K562 (cell line): ENCODE measurements around the gene USPL1. TPM values are rescaled to one million over a fixed set of nuclear protein-coding genes. Genes with fewer than 3 reads are reported as not detected.

ENCODE experiments used
- ATAC-seq: fragments of 200-7000 bp; cut with Tn5 transposase; 3 replicates; pipeline ENCODE4 v1.9.1; 2020; ENCODE audit warnings: moderate library complexity
- BruUV-seq: library from RNA; stranded (reverse); fragments of 400-500 nt; replicated peaks from 2 replicates; lab custom pipeline; 2021; lab: Mats Ljungman, UMichigan
- CTCF ChIA-PET: fragments of 300-600 bp; formaldehyde crosslinking; extraction: SDS; loops from one replicate; lab custom pipeline; 2021; ENCODE audit warnings: low intra/inter-chr PET ratio; lab: Yijun Ruan, JAX
- POLR2A ChIA-PET: fragments of 300-600, 350-650 bp; sonication (Branson Sonifier 250); formaldehyde crosslinking; extraction: SDS; loops from one replicate; lab custom pipeline; 2021; ENCODE audit warnings: antibody characterized with exemption, inconsistent platforms; lab: Yijun Ruan, JAX
- DNase-seq, 4 experiments: peaks; one replicate each; pipeline versions ENCODE4 v3.0.0 to v3.0.0-alpha.2; 2011 to 2018; ENCODE audit warnings: low spot score in 3 of 4, mixed read lengths in 3 of 4; ENCODE audit errors: extremely low read depth in 1 of 4
- FAIRE-seq: peaks from 2 replicates; lab custom pipeline; 2011; peaks lifted over from hg19 to GRCh38; lab: Jason Lieb, UNC
- H2AFZ ChIP-seq: 2 replicates; pipeline ENCODE4 v1.6.0; 2011; ENCODE audit warnings: low read depth, low read length, control low read depth, inconsistent platforms
- H3K27ac ChIP-seq: fragments of 200-600 bp; 3 replicates; pipeline ENCODE4 v1.8.0; 2011; ENCODE audit warnings: low read depth, mild to moderate bottlenecking, control low read depth, inconsistent platforms, low read length, moderate library complexity, mixed read lengths; ENCODE audit errors: extremely low read depth
- H3K27me3 ChIP-seq, 2 experiments: fragments of 300-600 bp in 1 of 2; 2 replicates in 1 of 2; 3 replicates in 1 of 2; pipeline versions ENCODE4 v1.6.0 to v1.8.0; 2011; ENCODE audit warnings: inconsistent platforms in 2 of 2, low read length in 2 of 2, mild to moderate bottlenecking in 1 of 2, mixed read lengths in 1 of 2, moderate library complexity in 1 of 2; ENCODE audit not compliant: control insufficient read depth in 2 of 2, insufficient read depth in 2 of 2
- H3K36me3 ChIP-seq: fragments of 300-600 bp; 3 replicates; pipeline ENCODE4 v1.8.0; 2011; ENCODE audit warnings: mild to moderate bottlenecking, low read length, inconsistent platforms; ENCODE audit not compliant: control insufficient read depth, insufficient read depth
- H3K4me1 ChIP-seq, 2 experiments: fragments of 200-600 bp in 1 of 2; replicated peaks in 1 of 2; 2 replicates in 1 of 2; 3 replicates in 1 of 2; pipeline versions ENCODE4 v1.5.1 to v1.8.0; 2011; ENCODE audit warnings: inconsistent platforms in 2 of 2, low read length in 2 of 2, mild to moderate bottlenecking in 1 of 2, mixed read lengths in 1 of 2, moderate library complexity in 1 of 2; ENCODE audit not compliant: control insufficient read depth in 2 of 2, insufficient read depth in 2 of 2
- H3K4me2 ChIP-seq: 2 replicates; pipeline ENCODE4 v1.6.1; 2011; ENCODE audit warnings: low read length, control low read depth, inconsistent platforms, mixed read lengths; ENCODE audit not compliant: insufficient read depth
- H3K4me3 ChIP-seq: fragments of 200-600 bp; sonication (generic), shearing (Covaris generic); 2 replicates; pipeline ENCODE4 v1.5.1; 2016; ENCODE audit warnings: control low read depth, inconsistent platforms
- H3K79me2 ChIP-seq: fragments of 200-600 bp; 3 replicates; pipeline ENCODE4 v1.8.0; 2011; ENCODE audit warnings: low read length, inconsistent platforms; ENCODE audit not compliant: control insufficient read depth, insufficient read depth
- H3K9ac ChIP-seq, 2 experiments: 2 replicates each; pipeline versions ENCODE4 v1.6.0 to v1.6.1; 2011; ENCODE audit warnings: low read depth in 2 of 2, low read length in 2 of 2, control low read depth in 1 of 2, inconsistent platforms in 1 of 2, mild to moderate bottlenecking in 1 of 2, mixed read lengths in 1 of 2; ENCODE audit not compliant: insufficient read depth in 1 of 2
- H3K9me1 ChIP-seq: one replicate; pipeline ENCODE4 v1.6.0; 2011; ENCODE audit warnings: inconsistent platforms, mild to moderate bottlenecking, low read length, moderate library complexity; ENCODE audit not compliant: control insufficient read depth, insufficient read depth
- H3K9me3 ChIP-seq: replicated peaks from 2 replicates; pipeline ENCODE4 v1.5.1; 2011; ENCODE audit warnings: low read depth, low read length, inconsistent platforms; ENCODE audit not compliant: control insufficient read depth, insufficient read depth
- H4K20me1 ChIP-seq: replicated peaks from 2 replicates; pipeline ENCODE4 v1.6.1; 2011; ENCODE audit warnings: low read length, inconsistent platforms, mixed read lengths; ENCODE audit not compliant: control insufficient read depth, insufficient read depth
- BRD9 ChIP-seq: fragments of 450-650 bp; IDR thresholded peaks from 2 replicates; pipeline ENCODE4 v1.6.1; 2018; ENCODE audit warnings: low read depth; ENCODE audit not compliant: partially characterized antibody
- CBX1 ChIP-seq: sonication (generic); IDR thresholded peaks from 2 replicates; pipeline ENCODE4 v1.6.1; 2016; ENCODE audit warnings: antibody characterized with exemption, low read depth, mild to moderate bottlenecking
- E2F3 ChIP-seq: fragments of 250-450 bp; sonication (Bioruptor Pico); IDR thresholded peaks from 2 replicates; pipeline ENCODE4 v1.4.0; 2020; ENCODE audit warnings: mild to moderate bottlenecking
- GATA2 ChIP-seq: sonication (generic); formaldehyde crosslinking; IDR thresholded peaks from 2 replicates; pipeline ENCODE4 v1.4.0; 2020; ENCODE audit warnings: mild to moderate bottlenecking, missing genetic modification reagents
- ID3 ChIP-seq, 2 experiments: fragments of 250-450 bp in 1 of 2; fragments of 450-650 bp in 1 of 2; sonication (Bioruptor Pico) in 1 of 2; IDR thresholded peaks; 2 replicates each; pipeline versions ENCODE4 v1.6.1 to v1.8.0; 2016 to 2021; ENCODE audit warnings: mild to moderate bottlenecking in 2 of 2, moderate library complexity in 2 of 2, missing compliant biosample characterization in 1 of 2, missing genetic modification characterization in 1 of 2
- THRA ChIP-seq: fragments of 450-650 bp; IDR thresholded peaks from 2 replicates; pipeline ENCODE4 v1.6.1; 2017; ENCODE audit warnings: mild to moderate bottlenecking, moderate library complexity
- ZNF589 ChIP-seq: fragments of 200-800 bp; sonication (Bioruptor generic); IDR thresholded peaks from 2 replicates; pipeline ENCODE4 v1.6.1; 2016; ENCODE audit warnings: low read depth, missing genetic modification characterization, missing compliant biosample characterization
- ZNF740 ChIP-seq, 3 experiments: fragments of 200-800 bp in 1 of 3; sonication (Bioruptor generic) in 1 of 3; sonication (generic) in 1 of 3; formaldehyde crosslinking in 1 of 3; IDR thresholded peaks; 2 replicates each; pipeline versions ENCODE4 v1.6.1 to v1.8.0; 2016 to 2022; ENCODE audit warnings: mild to moderate bottlenecking in 2 of 3, missing compliant biosample characterization in 2 of 3, missing genetic modification characterization in 2 of 3, missing genetic modification reagents in 1 of 3
- ZNF77 ChIP-seq: fragments of 250-450 bp; sonication (Bioruptor Pico); IDR thresholded peaks from 2 replicates; pipeline ENCODE4 v1.5.0; 2020
- WGBS: fragments of 100-300 bp; shearing (Covaris generic); methylation state at CpG from one replicate; pipeline ENCODE4 v1.1.6; 2016; ENCODE audit warnings: low coverage, mixed read lengths; ENCODE audit not compliant: insufficient coverage; ENCODE audit errors: missing lambda C conversion rate; 5-methylcytosine and 5-hydroxymethylcytosine counted together
- in situ Hi-C: fragments of 300-500 bp; cut with MboI; formaldehyde crosslinking; loops from 4 replicates; pipeline ENCODE4 v1.15.0; 2018; ENCODE audit warnings: inconsistent platforms, mixed read lengths
- intact Hi-C: fragments of 100-400 bp; cut with micrococcal nuclease; formaldehyde crosslinking; loops from 2 replicates; pipeline ENCODE4 v1.14.2; 2022
- polyA plus RNA-seq, 8 experiments: library from polyadenylated mRNA; depleted of rRNA in 4 of 8; stranded (reverse) in 5 of 8; unstranded in 3 of 8; fragments of >200 nt; fragmentation: Nextera tagmentation in 2 of 8; fragmentation: Illumina TruSeq in 1 of 8; extraction: Ambion mirVana in 2 of 8; extraction: Trizol in 1 of 8; gene quantifications; 2 replicates each; pipeline versions ENCODE4 v1.2.1 to v1.2.3, GENCODE V29; 2011 to 2014; ENCODE audit warnings: inconsistent platforms in 1 of 8, missing spikeins in 1 of 8
- total RNA-seq, 7 experiments: library from RNA; depleted of rRNA in 6 of 7; stranded (reverse); fragments of >200 nt in 6 of 7; fragmentation: Illumina TruSeq in 2 of 7; extraction: Trizol in 2 of 7; gene quantifications; 2 replicates each; pipeline versions ENCODE4 v1.2.1 to v1.2.3, GENCODE V29; 2011 to 2021; ENCODE audit warnings: low replicate concordance in 1 of 7

The USPL1 gene
- total and polyA plus RNA-seq, 9 of the 15 experiments (the other 6 are each of a cell fraction or from before 2014, with no cell fraction given): 5.5 to 18.0 (median 12.0) TPM

- no peak for TF ChIP-seq THRA
- no peak for TF ChIP-seq ZNF740 (CRISPR knock-in tag; IDR thresholded peaks at IDR 0.05)
- TF ChIP-seq ZNF740 (tag; IDR thresholded peaks at IDR 0.05): no peak
- TF ChIP-seq BRD9: no peak
These were observed 30.3 kb downstream of the USPL1 start (continued) for GRCh38 chr13:30647824-30648521.

- DNase-seq (no peak), ATAC-seq (no peak), FAIRE-seq (no peak)
- Histone ChIP-seq H2AFZ (no peak overlapping the region), H3K27ac (no peak overlapping the region), H3K36me3 (peaks cover 79% of the 10 kb centered on the region), H4K20me1 (no peaks in the 10 kb centered on the region), H3K4me2 (no peak overlapping the region), H3K79me2 (no peaks in the 10 kb centered on the region; the same call in 2 of the 3 replicates), H3K9ac (no peak overlapping the region), H3K9me1 (no peaks in the 10 kb centered on the region), H3K9me3 (no peaks in the 10 kb centered on the region), H3K4me1 (peaks cover 0 to 2% of the 10 kb centered on the region in 2 experiments; a peak in 2 of 5 replicates), H3K4me3 (no peak overlapping the region), H3K27me3 (no peaks in the 10 kb centered on the region)
- BruUV-seq: no TSS peak
- WGBS: 89% methylated on average over 4 of the region's 4 CpGs
- CTCF ChIA-PET: no interaction called here
- intact Hi-C loops: no loop called here
- POLR2A ChIA-PET: interaction anchor here (0.6 kb wide), 1 partner anchor 357 kb away, joined by 4 read pairs; no protein-coding TSS in a partner anchor
- TF ChIP-seq CBX1: no peak
- TF ChIP-seq ZNF77 (CRISPR knock-in tag): no peak
- TF ChIP-seq GATA2 (CRISPR knock-in tag): no peak
- no peak for TF ChIP-seq E2F3 (CRISPR knock-in tag)
- TF ChIP-seq ID3 (CRISPR knock-in tag; IDR thresholded peaks at IDR 0.05): no peak
- no peak for TF ChIP-seq ID3 (tag; IDR thresholded peaks at IDR 0.05)
- no peak for TF ChIP-seq ZNF589 (CRISPR knock-in tag)
- in situ Hi-C loops: no loop called here
These were observed 30.8 kb downstream of the USPL1 start for GRCh38 chr13:30648522-30649012.
